B cell (primary cell): ENCODE measurements around the gene EFCAB8. TPM values are rescaled to one million over a fixed set of nuclear protein-coding genes. Genes with fewer than 3 reads are reported as not detected.

Source experiments
- ATAC-seq: fragments of 200-7000 bp; cut with Tn5 transposase; one replicate; pipeline ENCODE4 v1.10.0; 2021; ENCODE audit warnings: low read depth, mild to moderate bottlenecking, moderate number of reproducible peaks, moderate library complexity
- CTCF ChIA-PET: fragments of 350-600 bp; sonication (Branson Sonifier 250); formaldehyde crosslinking; loops from one replicate; lab custom pipeline; 2021; ENCODE audit warnings: antibody characterized with exemption, inconsistent platforms; lab: Charles Lee
- POLR2A ChIA-PET: fragments of 350-600 bp; sonication (Branson Sonifier 250); formaldehyde crosslinking; loops from one replicate; lab custom pipeline; 2021; ENCODE audit warnings: antibody characterized with exemption; lab: Charles Lee
- DNase-seq: peaks from one replicate; pipeline ENCODE4 v3.0.0; 2013
- H2AFZ ChIP-seq: 2 replicates; pipeline ENCODE4 v1.6.1; 2012; ENCODE audit warnings: mild to moderate bottlenecking, low read depth, low read length; ENCODE audit not compliant: insufficient read depth, poor library complexity, severe bottlenecking
- H3K27ac ChIP-seq, 2 donors: 1 replicate in 1 of 2; 2 replicates in 1 of 2; pipeline ENCODE4 v1.5.1; 2012 to 2013; ENCODE audit warnings: low read length in 2 of 2, mild to moderate bottlenecking in 2 of 2, moderate library complexity in 1 of 2
- H3K27me3 ChIP-seq, 4 experiments: fragments of 200-600 bp in 1 of 4; sonication (generic) in 1 of 4; replicated peaks in 1 of 4; 1 replicate in 2 of 4; 2 replicates in 2 of 4; pipeline versions ENCODE4 v1.6.1 to v1.7.0; 2013 to 2016; ENCODE audit warnings: low read length in 3 of 4, mild to moderate bottlenecking in 2 of 4, mixed read lengths in 1 of 4, moderate library complexity in 1 of 4; ENCODE audit not compliant: insufficient read depth in 4 of 4, control insufficient read depth in 3 of 4; ENCODE audit errors: control extremely low read depth in 1 of 4
- H3K36me3 ChIP-seq, 2 experiments: replicated peaks in 1 of 2; 1 replicate in 1 of 2; 2 replicates in 1 of 2; pipeline versions ENCODE4 v1.6.1 to v1.7.1; 2013; ENCODE audit warnings: low read length in 1 of 2; ENCODE audit not compliant: insufficient read depth in 2 of 2, control insufficient read depth in 1 of 2; ENCODE audit errors: control extremely low read depth in 1 of 2, extremely low read depth in 1 of 2
- H3K4me1 ChIP-seq, 2 donors: fragments of 200-600 bp in 1 of 2; sonication (generic) in 1 of 2; 1 replicate in 1 of 2; 2 replicates in 1 of 2; pipeline versions ENCODE4 v1.5.1 to v1.6.1; 2013 to 2017; ENCODE audit warnings: low read length in 2 of 2; ENCODE audit not compliant: control insufficient read depth in 2 of 2, insufficient read depth in 2 of 2
- H3K4me2 ChIP-seq: replicated peaks from 2 replicates; pipeline ENCODE3; 2012; ENCODE audit warnings: mild to moderate bottlenecking, low read depth, low read length; ENCODE audit not compliant: poor library complexity, severe bottlenecking
- H3K4me3 ChIP-seq, 5 experiments: fragments of 200-600 bp in 1 of 5; sonication (generic) in 1 of 5; 1 replicate in 3 of 5; 2 replicates in 2 of 5; pipeline versions ENCODE4 v1.5.1 to v1.7.0; 2011 to 2016; ENCODE audit warnings: low read length in 4 of 5, mild to moderate bottlenecking in 4 of 5, low read depth in 2 of 5, control low read depth in 1 of 5, moderate library complexity in 1 of 5; ENCODE audit not compliant: insufficient read depth in 1 of 5; ENCODE audit errors: control extremely low read depth in 1 of 5, extremely low read depth in 1 of 5
- H3K79me2 ChIP-seq: fragments of 200-600 bp; sonication (generic); one replicate; pipeline ENCODE4 v1.6.0; 2016; ENCODE audit warnings: low read length; ENCODE audit not compliant: control insufficient read depth, insufficient read depth
- H3K9ac ChIP-seq: fragments of 200-600 bp; sonication (generic); 2 replicates; pipeline ENCODE4 v1.6.1; 2017; ENCODE audit warnings: mild to moderate bottlenecking, low read length, moderate library complexity
- H3K9me3 ChIP-seq, 3 donors: one replicate each; pipeline versions ENCODE4 v1.6.1 to v1.7.1; 2013; ENCODE audit warnings: low read length in 2 of 3; ENCODE audit not compliant: control insufficient read depth in 2 of 3, insufficient read depth in 1 of 3; ENCODE audit errors: control extremely low read depth in 1 of 3
- H4K20me1 ChIP-seq: 2 replicates; pipeline ENCODE4 v1.6.0; 2012; ENCODE audit warnings: mild to moderate bottlenecking, low read length; ENCODE audit not compliant: insufficient read depth, control insufficient read depth, poor library complexity, severe bottlenecking
- H3K27ac Mint-ChIP-seq: one replicate; pipeline ENCODE4 v1.8.0; 2021; ENCODE audit warnings: mixed read lengths
- H3K27me3 Mint-ChIP-seq: one replicate; pipeline ENCODE4 v1.8.0; 2021; ENCODE audit warnings: mixed read lengths
- H3K4me1 Mint-ChIP-seq: one replicate; pipeline ENCODE4 v1.8.0; 2021; ENCODE audit warnings: mixed read lengths
- H3K4me3 Mint-ChIP-seq: one replicate; pipeline ENCODE4 v1.8.0; 2021; ENCODE audit warnings: mixed read lengths
- H3K9me3 Mint-ChIP-seq: one replicate; pipeline ENCODE4 v1.8.0; 2022; ENCODE audit warnings: mixed read lengths; ENCODE audit not compliant: insufficient read depth
- CTCF ChIP-seq: fragments of 200-600 bp; IDR thresholded peaks from one replicate; pipeline ENCODE4 v1.8.0; 2022; ENCODE audit warnings: antibody characterized with exemption, mild to moderate bottlenecking
- EZH2 ChIP-seq: IDR thresholded peaks from 2 replicates; pipeline ENCODE4 v1.6.1; 2012; ENCODE audit warnings: borderline replicate concordance, low read depth, mild to moderate bottlenecking, moderate library complexity, low read length; ENCODE audit not compliant: insufficient read depth, poor library complexity, severe bottlenecking
- WGBS: methylation state at CpG from one replicate; pipeline ENCODE4 v1.1.5; 2013; ENCODE audit warnings: missing lambda C conversion rate; ENCODE audit not compliant: insufficient coverage; 5-methylcytosine and 5-hydroxymethylcytosine counted together
- intact Hi-C: fragments of 100-400 bp; cut with micrococcal nuclease; formaldehyde crosslinking; loops from one replicate; pipeline ENCODE4 v1.10.0; 2022
- polyA plus RNA-seq: library from polyadenylated mRNA; depleted of rRNA; stranded (reverse); fragments of >200 nt; gene quantifications from 2 replicates; pipeline ENCODE4 v1.2.3, GENCODE V29; 2012
- total RNA-seq, 2 donors: library from RNA; stranded (reverse); fragments of 120-200 nt in 1 of 2; gene quantifications; 1 replicate in 1 of 2; 2 replicates in 1 of 2; pipeline versions ENCODE4 v1.2.3 to v1.2.4, GENCODE V29; 2013 to 2022

The EFCAB8 gene
- total and polyA plus RNA-seq, 2 donors (not counting 1 experiment from before 2014, with no cell fraction given): 0.72 to 2.3 TPM

GRCh38 chr20:32930701-32931100, 72.0 kb downstream of the EFCAB8 start:
- 82% methylated on average over 4 of the region's 5 CpGs for WGBS
- ChIA-PET CTCF (no interaction called here), POLR2A (no interaction called here)
- intact Hi-C loops: no loop called here
- no peak for ATAC-seq
- no peak overlapping the region for H3K4me3 ChIP-seq
- H3K79me2 ChIP-seq: no peaks in the 10 kb centered on the region
- peaks cover 6% of the 10 kb centered on the region for H3K27me3 Mint-ChIP-seq
- H3K27ac Mint-ChIP-seq: no peak overlapping the region
- peaks cover 0 to 4% (median 0%) of the 10 kb centered on the region in 3 donors for H3K9me3 ChIP-seq
- H3K9me3 Mint-ChIP-seq: peaks cover 4% of the 10 kb centered on the region
- H3K4me2 ChIP-seq: no peak overlapping the region
- H3K27ac ChIP-seq: no peak overlapping the region
- no peak overlapping the region for H3K9ac ChIP-seq
- no peaks in the 10 kb centered on the region for H3K4me1 ChIP-seq
- TF ChIP-seq EZH2 (no peak), CTCF (no peak)
- H3K4me3 Mint-ChIP-seq: no peak overlapping the region
- H3K36me3 ChIP-seq: no peaks in the 10 kb centered on the region
- no peak overlapping the region for H2AFZ ChIP-seq
- H3K27me3 ChIP-seq: no peaks in the 10 kb centered on the region
- no peak for DNase-seq
- H3K4me1 Mint-ChIP-seq: no peaks in the 10 kb centered on the region
- no peaks in the 10 kb centered on the region for H4K20me1 ChIP-seq

GRCh38 chr20:32934580-32934979, 75.9 kb downstream of the EFCAB8 start:
- Mint-ChIP-seq H3K4me1 (no peaks in the 10 kb centered on the region), H3K9me3 (peaks cover 4% of the 10 kb centered on the region), H3K27ac (no peak overlapping the region), H3K4me3 (no peak overlapping the region), H3K27me3 (peaks cover 3% of the 10 kb centered on the region)
- DNase-seq (no peak), ATAC-seq (no peak)
- Histone ChIP-seq H3K79me2 (no peaks in the 10 kb centered on the region), H4K20me1 (no peaks in the 10 kb centered on the region), H3K4me1 (no peaks in the 10 kb centered on the region), H3K27me3 (no peaks in the 10 kb centered on the region), H2AFZ (no peak overlapping the region), H3K4me2 (no peak overlapping the region), H3K36me3 (no peaks in the 10 kb centered on the region), H3K4me3 (no peak overlapping the region), H3K9ac (no peak overlapping the region), H3K27ac (no peak overlapping the region), H3K9me3 (peaks cover 0 to 6% (median 0%) of the 10 kb centered on the region in 3 donors)
- no peak for TF ChIP-seq CTCF
- no peak for TF ChIP-seq EZH2
- 64% methylated on average over 2 of the region's 4 CpGs for WGBS
- ChIA-PET POLR2A (no interaction called here), CTCF (no interaction called here)
- intact Hi-C loops: no loop called here
